SJCRH30 (cell line): ENCODE data around the gene ZNHIT2. TPM values are rescaled to one million over a fixed set of nuclear protein-coding genes. Genes with fewer than 3 reads are reported as not detected.

ENCODE experiments used
- DNase-seq, 2 experiments: peaks; one replicate each; pipeline ENCODE4 v3.0.0-alpha.2; 2015 to 2020
- H3K27ac ChIP-seq: fragments of 250-450 bp; sonication (Bioruptor Pico); 2 replicates; pipeline ENCODE4 v1.5.1; 2020; ENCODE audit warnings: mild to moderate bottlenecking, moderate library complexity
- H3K27me3 ChIP-seq: fragments of 250-450 bp; sonication (Bioruptor Pico); 2 replicates; pipeline ENCODE4 v1.5.1; 2020; ENCODE audit warnings: mild to moderate bottlenecking, moderate library complexity
- H3K36me3 ChIP-seq: fragments of 250-450 bp; sonication (Bioruptor Pico); 2 replicates; pipeline ENCODE4 v1.5.1; 2020; ENCODE audit warnings: mild to moderate bottlenecking, moderate library complexity
- H3K4me1 ChIP-seq: fragments of 250-450 bp; sonication (Bioruptor Pico); 2 replicates; pipeline ENCODE4 v1.5.1; 2020; ENCODE audit warnings: mild to moderate bottlenecking, moderate library complexity
- H3K4me3 ChIP-seq: fragments of 250-450 bp; sonication (Bioruptor Pico); 2 replicates; pipeline ENCODE4 v1.5.1; 2020; ENCODE audit warnings: mild to moderate bottlenecking, moderate library complexity
- H3K9me3 ChIP-seq: fragments of 250-450 bp; sonication (Bioruptor Pico); replicated peaks from 2 replicates; pipeline ENCODE4 v1.5.1; 2020; ENCODE audit warnings: mild to moderate bottlenecking, moderate library complexity
- total RNA-seq: library from RNA; depleted of rRNA; stranded (reverse); fragments of >200 nt; shearing (Covaris generic); gene quantifications from 2 replicates; pipeline ENCODE4 v1.2.3, GENCODE V29; 2014

ZNHIT2 gene
- total RNA-seq, 1 experiment from 2014 or later: 8.3 TPM

DNA sequence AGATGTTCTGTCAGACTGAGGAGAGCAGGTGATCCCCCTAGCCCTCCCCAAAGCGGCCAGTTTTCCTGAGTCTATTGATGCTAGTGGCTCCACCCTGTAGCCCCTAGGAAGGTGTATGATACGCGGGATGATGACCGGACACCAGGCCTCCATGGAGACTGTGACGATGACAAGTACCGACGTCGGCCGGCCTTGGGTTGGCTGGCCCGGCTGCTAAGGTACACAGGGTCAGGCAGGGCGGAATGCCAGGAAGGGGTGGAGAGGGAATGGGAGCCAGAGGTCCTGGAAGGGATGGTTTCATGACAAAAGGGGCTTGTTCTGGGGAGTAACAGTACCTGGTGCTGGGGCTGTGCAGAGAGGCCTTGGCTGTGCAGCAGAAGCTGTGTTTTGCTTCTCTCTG lies 30.3 kb downstream of the ZNHIT2 start:
- no peaks in the 10 kb centered on the region for H3K27me3 ChIP-seq
- H3K27ac ChIP-seq: no peak overlapping the region
- no peak for DNase-seq
- no peaks in the 10 kb centered on the region for H3K9me3 ChIP-seq
- no peak overlapping the region for H3K4me3 ChIP-seq
- H3K4me1 ChIP-seq: peaks cover 5% of the 10 kb centered on the region
- peaks cover 6% of the 10 kb centered on the region; the same call in 1 of the 2 replicates for H3K36me3 ChIP-seq

DNA sequence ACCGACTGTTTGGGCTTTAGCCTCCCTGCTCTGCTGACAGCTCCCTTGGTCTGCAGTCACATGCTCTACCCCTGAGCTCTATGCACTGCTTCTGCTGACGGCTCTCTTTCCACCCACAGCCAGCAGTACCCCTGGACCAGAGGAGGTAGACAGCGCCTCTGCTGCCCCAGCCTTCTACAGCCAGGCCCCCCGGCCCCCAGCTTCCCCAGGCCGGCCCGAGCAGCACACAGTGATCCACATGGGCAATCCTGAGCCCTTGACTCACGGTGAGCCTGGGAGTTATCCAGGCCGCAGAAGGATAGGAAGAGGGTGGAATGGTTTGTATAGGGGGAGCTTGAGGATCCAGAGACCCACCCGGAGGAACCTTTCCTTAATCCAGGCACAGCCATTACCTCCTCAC lies 30.7 kb downstream of the ZNHIT2 start:
- Histone ChIP-seq H3K4me1 (peaks cover 5% of the 10 kb centered on the region), H3K27me3 (no peaks in the 10 kb centered on the region), H3K9me3 (no peaks in the 10 kb centered on the region), H3K4me3 (no peak overlapping the region), H3K27ac (no peak overlapping the region), H3K36me3 (peaks cover 8% of the 10 kb centered on the region; the same call in 1 of the 2 replicates)
- no peak for DNase-seq

DNA sequence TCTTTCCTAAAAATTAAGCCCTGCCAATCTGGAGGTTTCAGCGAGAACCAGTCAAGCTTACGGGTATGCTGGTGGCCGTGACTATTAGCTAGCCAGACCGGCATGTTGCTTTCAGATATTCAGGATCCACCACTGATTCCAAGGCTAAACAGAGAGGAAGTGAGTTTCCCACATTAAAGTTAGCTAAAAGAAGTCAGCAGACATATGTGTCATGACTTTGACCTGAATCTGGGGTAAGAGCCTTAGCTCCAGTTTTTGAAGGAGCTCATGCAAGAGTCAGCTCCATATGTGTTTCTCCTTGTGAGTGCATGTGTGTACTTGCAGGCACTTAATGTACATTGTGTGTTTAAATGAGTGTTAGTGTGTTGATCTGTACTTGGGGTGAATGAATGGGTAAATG lies 32.1 kb downstream of the ZNHIT2 start:
- no peak for DNase-seq
- no peak overlapping the region for H3K4me3 ChIP-seq
- no peaks in the 10 kb centered on the region for H3K9me3 ChIP-seq
- H3K27me3 ChIP-seq: no peaks in the 10 kb centered on the region
- peaks cover 18% of the 10 kb centered on the region for H3K36me3 ChIP-seq
- H3K4me1 ChIP-seq: peaks cover 5% of the 10 kb centered on the region
- H3K27ac ChIP-seq: no peak overlapping the region

DNA sequence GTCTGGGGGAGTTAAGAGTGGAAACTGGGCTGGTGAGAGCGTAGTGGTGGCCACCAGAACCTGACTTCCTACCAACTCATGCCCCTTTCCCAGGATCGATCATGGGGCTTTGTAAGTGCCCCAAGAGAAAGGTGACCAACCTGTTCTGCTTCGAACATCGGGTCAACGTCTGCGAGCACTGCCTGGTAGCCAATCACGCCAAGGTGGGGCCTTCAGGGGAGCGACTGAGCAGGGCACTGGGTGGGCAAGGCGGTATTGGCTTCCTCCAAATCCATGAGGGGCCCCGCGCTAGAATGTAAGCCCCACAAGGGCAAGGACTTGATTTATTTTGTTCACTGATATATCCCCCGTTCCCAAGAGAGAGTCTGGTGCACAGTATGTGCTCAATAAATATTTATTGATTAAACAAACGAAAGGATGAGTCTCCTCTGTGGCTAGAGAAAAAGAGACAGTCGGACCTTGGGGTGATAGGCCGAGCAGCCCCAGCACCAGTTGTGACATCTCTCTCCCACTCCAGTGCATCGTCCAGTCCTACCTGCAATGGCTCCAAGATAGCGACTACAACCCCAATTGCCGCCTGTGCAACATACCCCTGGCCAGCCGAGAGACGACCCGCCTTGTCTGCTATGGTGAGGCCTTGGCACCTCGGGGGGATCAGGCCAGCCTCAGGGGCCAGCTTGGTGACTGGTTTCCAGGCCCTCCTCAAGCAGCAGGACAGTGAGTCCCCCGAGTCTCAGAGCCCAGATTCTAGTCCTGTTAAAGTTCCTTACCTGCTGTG lies 32.7 kb downstream of the ZNHIT2 start:
- Histone ChIP-seq H3K4me1 (peaks cover 5% of the 10 kb centered on the region), H3K27me3 (no peaks in the 10 kb centered on the region), H3K4me3 (peak overlapping the region; percentile 84), H3K36me3 (peaks cover 22% of the 10 kb centered on the region), H3K27ac (peak overlapping the region; percentile 83), H3K9me3 (no peaks in the 10 kb centered on the region)
- no peak for DNase-seq

DNA sequence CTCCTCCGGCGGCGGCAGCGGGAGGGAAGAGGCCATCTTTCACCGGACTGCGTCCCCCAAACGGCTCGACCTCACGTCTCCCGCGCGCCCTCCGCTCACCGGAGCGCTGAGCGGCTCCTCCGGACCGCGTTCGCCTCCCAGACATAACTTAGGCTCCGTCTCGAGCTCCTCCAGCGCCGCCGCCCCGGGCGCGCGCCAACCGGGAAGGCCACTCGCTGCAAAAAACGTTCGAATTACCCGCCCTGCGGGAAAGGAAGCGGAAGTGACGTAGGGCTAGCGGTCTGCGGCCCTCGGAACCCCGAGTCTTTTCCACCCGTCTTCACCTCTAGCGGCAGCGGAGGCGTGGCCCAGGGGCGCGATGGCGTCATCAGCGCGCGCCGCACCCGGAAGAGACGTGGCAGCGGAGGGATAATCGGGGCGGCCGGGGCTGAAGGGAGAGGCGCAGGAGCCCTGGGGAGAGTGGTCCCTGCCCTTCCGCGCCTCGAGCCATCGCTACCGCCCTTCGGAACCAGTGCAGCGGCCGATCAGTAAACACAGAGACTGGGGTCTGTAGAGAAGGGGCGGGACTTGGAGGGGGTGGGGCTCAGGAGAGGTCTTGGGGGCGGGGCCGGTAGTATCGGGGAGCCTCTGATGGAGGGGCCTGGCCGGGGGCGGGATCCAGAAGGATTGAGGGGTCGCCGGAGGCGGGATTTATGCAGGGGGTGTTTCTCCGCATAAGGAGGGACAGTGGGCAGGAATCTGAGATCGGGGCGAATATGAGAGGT lies 33.5 kb downstream of the ZNHIT2 start, which contains the start of the genes CDCA5 and ZFPL1:
CDCA5 (minus strand) TSS at position 207 of the 764 bp plus-strand sequence; CDS start at position 145, 62 bp downstream.
ZFPL1 (plus strand) TSS at position 389 of the 764 bp plus-strand sequence. CDS start 477 bp downstream, outside the sequence.
- H3K27me3 ChIP-seq: no peaks in the 10 kb centered on the region
- peaks cover 28% of the 10 kb centered on the region for H3K36me3 ChIP-seq
- H3K27ac ChIP-seq: peak within 1 kb of the TSS; percentile 83
- DNase-seq: peak; percentile 93 to 95
- no peaks in the 10 kb centered on the region for H3K9me3 ChIP-seq
- H3K4me3 ChIP-seq: peak within 1 kb of the TSS; percentile 84
- H3K4me1 ChIP-seq: peaks cover 5% of the 10 kb centered on the region

DNA sequence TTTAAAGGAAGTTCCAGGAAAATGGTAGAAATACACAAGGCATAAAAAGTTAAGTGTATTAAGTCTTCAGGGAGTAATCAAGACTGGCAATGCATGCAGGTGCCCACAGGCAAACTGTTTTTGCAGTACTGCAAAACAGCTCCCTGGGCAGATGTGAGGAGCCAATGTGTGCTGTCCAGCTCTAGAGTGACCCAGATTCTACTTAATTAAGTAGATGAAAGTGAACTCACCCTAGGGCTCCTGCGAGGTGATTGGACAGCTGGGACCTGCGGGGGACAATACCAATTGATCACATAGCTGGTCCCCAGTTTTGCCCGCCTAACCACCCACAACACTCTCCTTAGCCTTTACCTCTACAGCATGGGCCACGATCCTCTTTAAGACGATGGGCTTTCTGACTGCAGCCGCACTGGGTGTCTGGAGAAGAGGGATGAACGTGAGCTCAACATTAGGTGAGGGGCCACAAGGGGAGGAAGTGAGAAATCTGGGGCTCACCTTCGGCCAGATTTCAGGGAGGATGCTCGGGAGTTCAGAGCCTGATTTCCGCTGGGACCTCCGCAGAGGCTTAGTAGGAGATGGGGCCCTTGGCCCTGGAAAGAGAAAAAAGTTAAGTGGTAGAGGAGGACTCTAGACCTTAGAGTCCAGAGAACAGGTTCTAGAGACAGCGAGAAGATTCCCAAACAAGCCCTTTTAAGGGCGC lies 34.2 kb downstream of the ZNHIT2 start:
- Histone ChIP-seq H3K36me3 (peaks cover 36% of the 10 kb centered on the region), H3K4me1 (peaks cover 5% of the 10 kb centered on the region), H3K4me3 (peak overlapping the region; percentile 84), H3K27ac (peak overlapping the region; percentile 83), H3K9me3 (no peaks in the 10 kb centered on the region), H3K27me3 (no peaks in the 10 kb centered on the region)
- no peak for DNase-seq

DNA sequence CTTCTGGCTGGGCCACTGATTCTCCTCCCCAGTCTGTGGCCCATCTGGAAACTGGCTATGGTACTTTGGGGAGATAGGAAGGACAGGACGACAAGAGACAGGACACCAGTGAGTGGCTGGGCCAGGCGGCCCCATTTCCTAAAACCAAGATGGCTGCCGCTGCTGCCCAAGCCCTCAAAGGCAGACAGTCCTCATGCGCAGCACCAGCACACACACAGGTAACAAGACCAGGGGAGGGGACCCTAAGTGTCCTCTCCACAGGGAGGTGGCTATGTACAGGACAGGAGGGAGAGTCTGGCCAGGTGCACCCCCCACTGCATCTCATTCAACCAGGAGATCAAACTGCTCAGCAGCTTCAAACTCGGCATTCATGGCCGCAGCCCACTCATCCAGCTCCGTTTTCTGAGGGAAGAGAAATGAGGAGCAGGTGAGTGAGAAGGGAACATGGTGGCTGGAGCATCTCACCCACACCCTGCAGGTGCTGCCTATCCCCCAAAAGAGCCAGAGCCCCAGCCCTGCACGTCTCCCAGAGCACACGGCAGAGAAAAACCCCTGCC lies 38.6 kb downstream of the ZNHIT2 start:
- Histone ChIP-seq H3K27ac (no peak overlapping the region), H3K4me3 (no peak overlapping the region), H3K4me1 (peaks cover 5% of the 10 kb centered on the region), H3K27me3 (no peaks in the 10 kb centered on the region), H3K9me3 (no peaks in the 10 kb centered on the region), H3K36me3 (peaks cover 53% of the 10 kb centered on the region)
- no peak for DNase-seq

DNA sequence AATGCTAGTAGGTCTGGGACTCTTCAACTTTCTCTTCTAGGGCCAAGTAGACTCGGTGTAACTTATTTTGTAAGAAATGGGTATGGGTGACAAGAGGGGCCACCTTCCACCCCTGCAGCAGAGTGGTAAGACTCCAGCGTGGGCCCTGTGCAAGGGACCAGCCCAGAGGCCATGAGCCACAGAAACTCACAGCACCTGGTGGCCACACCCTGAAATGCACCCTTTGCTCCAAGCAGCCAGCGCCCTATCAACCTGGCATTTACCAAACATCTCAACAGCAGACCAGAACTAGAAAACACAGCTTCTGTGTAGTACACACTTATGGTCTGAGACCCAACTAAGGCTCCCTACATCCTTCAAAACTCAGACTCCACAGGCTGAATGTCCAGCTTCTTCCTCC lies 39.4 kb downstream of the ZNHIT2 start:
- H3K4me1 ChIP-seq: peaks cover 5% of the 10 kb centered on the region

DNA sequence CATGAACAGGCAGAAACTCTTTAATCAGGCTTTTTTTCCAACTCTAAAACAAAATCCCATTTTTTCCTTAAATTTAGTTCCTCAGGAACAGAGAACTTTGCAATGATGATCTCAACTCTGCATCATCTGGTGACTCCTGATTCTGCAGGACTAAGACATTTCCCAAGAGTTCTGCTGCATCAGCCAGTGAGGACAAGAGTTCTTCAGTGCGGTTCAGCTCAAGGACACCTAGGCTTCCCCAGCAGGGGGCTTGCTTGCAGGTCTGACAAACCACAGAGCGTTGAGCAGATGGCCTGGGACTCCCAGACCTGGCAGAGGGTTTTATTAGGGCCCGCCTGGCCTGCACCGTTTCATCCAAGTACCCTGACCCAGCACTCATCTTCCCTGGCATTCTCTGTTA lies 40.0 kb downstream of the ZNHIT2 start:
- Histone ChIP-seq H3K27ac (no peak overlapping the region), H3K27me3 (no peaks in the 10 kb centered on the region), H3K4me3 (no peak overlapping the region), H3K9me3 (no peaks in the 10 kb centered on the region), H3K36me3 (peaks cover 48% of the 10 kb centered on the region), H3K4me1 (no peaks in the 10 kb centered on the region; the same call in 1 of the 2 replicates)
- DNase-seq: no peak

More for the DNA sequence above, 39.4 kb downstream of the ZNHIT2 start:
- DNase-seq: peak; percentile 23 to 54
- Histone ChIP-seq H3K9me3 (no peaks in the 10 kb centered on the region), H3K27me3 (no peaks in the 10 kb centered on the region), H3K4me3 (no peak overlapping the region), H3K36me3 (peaks cover 53% of the 10 kb centered on the region), H3K27ac (no peak overlapping the region)

DNA sequence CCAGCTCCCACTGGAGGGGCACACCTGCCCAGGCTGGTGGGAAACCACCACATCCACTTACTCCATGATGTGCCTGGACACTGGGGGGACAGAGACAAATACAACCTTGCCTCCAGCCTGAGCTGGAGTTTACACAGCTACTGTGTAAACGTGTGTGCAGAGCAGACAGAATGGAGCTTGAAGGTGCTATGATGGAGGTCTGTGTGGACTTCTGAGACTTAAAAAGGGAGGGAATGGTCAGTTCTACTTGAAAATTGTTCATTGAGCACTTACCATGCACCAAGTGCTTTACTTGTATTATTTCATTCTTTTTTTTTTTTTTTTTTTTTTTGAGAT lies 44.9 kb downstream of the ZNHIT2 start:
- Histone ChIP-seq H3K9me3 (no peaks in the 10 kb centered on the region), H3K27ac (no peak overlapping the region), H3K27me3 (peaks cover 5% of the 10 kb centered on the region; the same call in 1 of the 2 replicates), H3K36me3 (peaks cover 11% of the 10 kb centered on the region; the same call in 1 of the 2 replicates), H3K4me1 (no peaks in the 10 kb centered on the region), H3K4me3 (no peak overlapping the region)
- DNase-seq: no peak

DNA sequence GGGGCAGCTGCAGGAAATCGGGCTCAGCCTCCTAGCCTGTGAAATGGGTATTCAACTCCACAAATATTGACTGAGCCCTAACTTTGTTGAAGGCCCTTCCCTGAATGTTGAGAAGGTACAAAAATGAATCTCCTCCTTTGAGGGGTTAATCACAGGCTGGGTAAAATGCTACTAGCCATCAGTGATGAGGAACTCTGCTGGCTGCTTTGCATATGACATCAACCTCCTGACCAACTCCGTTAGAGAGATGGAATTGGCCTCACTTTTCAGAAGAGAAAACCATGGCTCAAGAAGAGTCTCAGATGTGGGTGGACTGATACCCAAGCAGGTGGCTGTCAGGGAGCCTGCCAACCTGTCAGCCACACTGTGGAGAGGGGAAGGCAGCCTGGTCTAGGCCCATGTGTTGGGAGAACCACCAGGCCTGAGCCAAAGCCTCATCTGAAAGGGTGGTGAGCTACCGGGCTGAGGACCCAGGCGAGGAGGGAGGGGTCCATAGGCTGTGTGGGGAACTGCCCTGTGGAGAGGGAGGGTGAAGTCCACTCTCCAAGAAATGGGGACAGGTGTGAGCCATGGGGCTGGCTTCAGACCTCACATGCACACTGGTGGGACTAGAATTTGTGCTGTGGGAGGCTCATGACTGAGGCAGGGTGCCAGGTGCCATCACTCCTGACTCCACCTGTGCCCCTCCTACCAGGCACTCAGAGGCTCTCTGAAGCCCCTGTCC lies 45.4 kb downstream of the ZNHIT2 start:
- DNase-seq: no peak
- Histone ChIP-seq H3K27me3 (peaks cover 10% of the 10 kb centered on the region; the same call in 1 of the 2 replicates), H3K4me1 (no peaks in the 10 kb centered on the region), H3K27ac (no peak overlapping the region), H3K9me3 (no peaks in the 10 kb centered on the region), H3K36me3 (peaks cover 6% of the 10 kb centered on the region; the same call in 1 of the 2 replicates), H3K4me3 (no peak overlapping the region)

DNA sequence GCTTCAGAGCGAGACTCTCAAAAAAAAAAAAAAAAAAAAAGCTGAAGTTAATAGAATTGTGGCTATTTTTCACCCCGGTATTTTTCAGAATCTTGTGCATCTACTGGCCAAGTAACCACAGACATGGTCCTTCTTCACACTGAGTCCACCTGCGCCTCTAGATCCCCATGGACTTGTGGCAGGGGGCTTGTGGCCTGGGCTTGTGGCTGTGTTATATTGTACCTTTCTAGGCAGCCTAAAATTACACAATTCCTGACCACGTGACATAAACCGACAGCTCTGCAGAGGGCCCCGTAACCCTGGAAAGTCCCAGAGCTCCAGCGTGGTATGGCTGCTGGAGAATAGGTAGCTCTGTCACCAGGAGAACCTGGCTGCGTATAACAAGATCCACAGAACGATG lies 48.3 kb downstream of the ZNHIT2 start:
- no peak overlapping the region for H3K27ac ChIP-seq
- no peaks in the 10 kb centered on the region for H3K4me1 ChIP-seq
- no peaks in the 10 kb centered on the region for H3K36me3 ChIP-seq
- DNase-seq: no peak
- H3K4me3 ChIP-seq: no peak overlapping the region
- no peaks in the 10 kb centered on the region for H3K9me3 ChIP-seq
- H3K27me3 ChIP-seq: peaks cover 11% of the 10 kb centered on the region; the same call in 1 of the 2 replicates

DNA sequence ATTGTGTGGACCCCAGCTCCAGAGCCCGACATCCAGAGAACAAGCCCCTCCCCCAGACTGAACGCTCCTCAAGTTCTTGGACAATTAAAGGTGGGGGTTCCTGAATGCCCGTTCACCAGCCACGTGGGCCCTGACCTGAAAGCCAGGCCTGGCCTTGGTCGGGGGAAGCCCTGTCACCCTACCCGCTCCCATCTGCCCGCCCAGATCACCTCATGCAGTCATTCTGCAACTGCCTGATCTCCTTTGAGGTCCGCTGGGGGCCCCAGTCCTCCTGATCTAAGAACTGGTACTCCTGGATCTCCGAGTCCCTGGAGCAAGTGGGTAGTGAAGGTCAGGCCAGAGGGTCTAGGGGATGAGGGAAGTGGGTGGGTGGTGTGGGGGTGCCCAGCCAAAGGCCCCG lies 50.1 kb downstream of the ZNHIT2 start:
- H3K4me1 ChIP-seq: no peaks in the 10 kb centered on the region
- DNase-seq: no peak

DNA sequence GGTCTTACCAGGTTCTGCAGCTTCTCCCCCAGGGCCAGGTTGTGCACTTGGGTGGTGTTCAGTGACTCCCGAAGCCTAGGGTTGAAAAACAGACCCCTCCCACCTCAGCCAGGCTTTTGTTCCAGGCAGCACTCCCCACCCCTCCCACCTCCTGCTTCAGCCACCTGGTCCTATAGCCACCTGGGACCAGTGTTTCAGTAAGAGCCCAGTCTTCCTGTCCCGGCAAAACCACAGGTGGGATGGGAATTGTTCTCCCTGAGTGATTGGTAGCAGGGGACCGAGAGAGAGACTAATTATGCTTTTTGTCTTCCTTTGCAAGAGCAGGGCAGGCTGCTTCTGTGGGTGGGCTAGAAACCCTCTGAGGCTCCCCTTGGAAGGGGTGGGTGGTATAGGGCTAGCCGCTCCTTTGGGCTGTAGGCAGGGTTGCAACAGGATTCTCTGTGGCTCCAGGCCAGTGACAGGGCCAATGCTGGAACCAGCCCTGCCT lies 50.7 kb downstream of the ZNHIT2 start:
- H3K4me1 ChIP-seq: no peaks in the 10 kb centered on the region
- DNase-seq: no peak
- H3K36me3 ChIP-seq: no peaks in the 10 kb centered on the region
- no peak overlapping the region for H3K27ac ChIP-seq
- H3K27me3 ChIP-seq: peaks cover 11% of the 10 kb centered on the region; the same call in 1 of the 2 replicates
- no peak overlapping the region for H3K4me3 ChIP-seq
- no peaks in the 10 kb centered on the region for H3K9me3 ChIP-seq

More for the DNA sequence above, 50.1 kb downstream of the ZNHIT2 start:
- Histone ChIP-seq H3K9me3 (no peaks in the 10 kb centered on the region), H3K4me3 (no peak overlapping the region), H3K27ac (no peak overlapping the region), H3K27me3 (peaks cover 11% of the 10 kb centered on the region; the same call in 1 of the 2 replicates), H3K36me3 (no peaks in the 10 kb centered on the region)
